HepG2 (cell line): Measurements from ENCODE around the gene MRNIP. TPM values are rescaled to one million over a fixed set of nuclear protein-coding genes. Genes with fewer than 3 reads are reported as not detected.
A peak's percentile ranks its signal among the peaks of the same experiment; 100 is the strongest.

Experiments
- CHD2 ChIP-seq: IDR thresholded peaks from 2 replicates; pipeline ENCODE4 v1.6.1; 2011; ENCODE audit warnings: low read depth, low read length, improper control_type of control experiment
- FIP1L1 ChIP-seq: fragments of 200-400 bp; formaldehyde crosslinking; IDR thresholded peaks from 2 replicates; pipeline ENCODE4 v1.6.1; 2018; ENCODE audit warnings: low read depth, mild to moderate bottlenecking, low read length, moderate library complexity, borderline replicate concordance; ENCODE audit not compliant: insufficient read depth
- FOSL2 ChIP-seq: sonication (generic); formaldehyde crosslinking; IDR thresholded peaks from 2 replicates; pipeline ENCODE4 v1.4.0; 2020; ENCODE audit warnings: missing genetic modification reagents
- GPN1 ChIP-seq: sonication (generic); formaldehyde crosslinking; IDR thresholded peaks from 2 replicates; pipeline ENCODE4 v1.5.1; 2020; ENCODE audit warnings: missing genetic modification reagents, borderline replicate concordance
- JARID2 ChIP-seq: sonication (generic); formaldehyde crosslinking; IDR thresholded peaks from 2 replicates; pipeline ENCODE4 v1.8.1; 2023; ENCODE audit warnings: missing genetic modification reagents, inconsistent platforms; ENCODE audit not compliant: insufficient replicate concordance
- NFIC ChIP-seq: IDR thresholded peaks from 2 replicates; pipeline ENCODE4 v1.6.1; 2012; ENCODE audit warnings: mild to moderate bottlenecking, low read length, inconsistent platforms
- ZBTB39 ChIP-seq: sonication (generic); formaldehyde crosslinking; IDR thresholded peaks from 2 replicates; pipeline ENCODE4 v1.5.0; 2020; ENCODE audit warnings: missing genetic modification reagents
- ZMAT3 ChIP-seq: sonication (generic); formaldehyde crosslinking; conservative IDR thresholded peaks from 2 replicates; pipeline ENCODE4 v1.7.0; 2021; ENCODE audit warnings: missing genetic modification reagents
- ZNF570 ChIP-seq: sonication (generic); formaldehyde crosslinking; IDR thresholded peaks from 2 replicates; pipeline ENCODE4 v1.4.0; 2020; ENCODE audit warnings: mild to moderate bottlenecking, missing genetic modification reagents, borderline replicate concordance
- ZNF574 ChIP-seq: sonication (generic); formaldehyde crosslinking; IDR thresholded peaks from 2 replicates; pipeline ENCODE4 v1.4.0; 2020; ENCODE audit warnings: missing genetic modification reagents
- ZNF740 ChIP-seq: sonication (generic); formaldehyde crosslinking; IDR thresholded peaks from 2 replicates; pipeline ENCODE4 v1.4.0; 2020; ENCODE audit warnings: missing genetic modification reagents
- ZNF773 ChIP-seq: sonication (generic); formaldehyde crosslinking; IDR thresholded peaks from 2 replicates; pipeline ENCODE4 v1.4.0; 2020; ENCODE audit warnings: missing genetic modification reagents, borderline replicate concordance
- polyA plus RNA-seq, 8 experiments: library from polyadenylated mRNA; depleted of rRNA in 3 of 8; stranded (reverse) in 7 of 8; unstranded in 1 of 8; fragments of >200 nt; fragmentation: Illumina TruSeq in 4 of 8; extraction: Trizol in 4 of 8; gene quantifications; 2 replicates each; pipeline versions ENCODE4 v1.2.1 to v1.2.3, GENCODE V29; 2011 to 2016; ENCODE audit warnings: low read depth in 4 of 8, missing spikeins in 1 of 8, mixed read lengths in 1 of 8; ENCODE audit not compliant: insufficient read depth in 1 of 8
- total RNA-seq, 5 experiments: library from RNA; depleted of rRNA; stranded (reverse); fragments of >200 nt; fragmentation: Illumina TruSeq; extraction: Trizol; gene quantifications; 2 replicates each; pipeline ENCODE4 v1.2.3, GENCODE V29; 2016; ENCODE audit warnings: low read depth in 1 of 5
- TF ChIP-seq, protein P1 (sequence below): sonication (generic); formaldehyde crosslinking; conservative IDR thresholded peaks from 2 replicates; pipeline ENCODE4 v1.4.0; 2020; ENCODE audit warnings: missing genetic modification reagents
- TF ChIP-seq, protein P2 (sequence below): IDR thresholded peaks from 2 replicates; pipeline ENCODE4 v1.6.1; 2016; ENCODE audit warnings: missing genetic modification reagents, missing compliant biosample characterization
- TF ChIP-seq, protein P3 (sequence below): sonication (generic); formaldehyde crosslinking; IDR thresholded peaks from 2 replicates; pipeline ENCODE4 v1.4.0; 2020; ENCODE audit warnings: missing genetic modification reagents

Gene MRNIP
- total and polyA plus RNA-seq, 2 of the 13 experiments (the other 11 are each of a cell fraction or from before 2014, with no cell fraction given), result 15.5 to 34.1 TPM

DNA sequence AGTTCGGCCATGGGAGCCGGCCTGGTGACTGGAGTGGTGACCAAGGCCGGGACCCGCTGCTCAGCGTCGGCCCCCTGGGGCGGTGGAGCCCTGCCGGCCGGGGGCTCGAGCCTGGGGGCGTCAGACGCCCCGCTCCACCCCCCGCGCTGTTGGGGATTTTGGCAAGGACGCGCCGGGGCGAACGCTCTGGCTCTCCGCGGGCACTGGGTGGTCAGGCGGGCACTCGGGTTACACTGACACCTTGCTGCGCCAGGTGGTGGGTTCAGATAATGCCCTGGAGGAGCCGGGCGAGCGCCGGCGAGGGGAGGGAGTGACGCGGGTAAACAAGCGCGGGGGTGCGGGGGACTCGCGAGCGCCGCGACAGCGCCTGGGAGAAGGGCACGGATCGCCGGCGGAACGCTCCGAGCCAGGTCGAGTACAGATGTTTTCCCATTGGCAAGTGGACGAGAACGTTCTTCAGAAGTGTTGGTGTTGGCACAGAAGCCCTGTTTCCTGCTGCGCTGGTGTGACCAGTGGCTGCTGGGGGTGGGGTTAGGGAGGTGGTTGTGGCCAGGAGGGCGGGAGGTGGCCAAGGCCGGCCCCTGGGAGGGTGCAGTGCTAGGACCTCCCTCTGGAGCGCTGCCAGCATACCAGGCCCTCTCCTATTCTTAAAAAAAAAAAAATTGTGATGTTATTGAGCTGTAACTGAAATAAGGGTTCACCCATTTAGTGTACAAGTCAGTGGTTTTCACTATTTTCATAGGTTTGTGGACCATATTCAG, 37.1 kb downstream of the MRNIP start (continued):
- TF ChIP-seq, protein P1, sequence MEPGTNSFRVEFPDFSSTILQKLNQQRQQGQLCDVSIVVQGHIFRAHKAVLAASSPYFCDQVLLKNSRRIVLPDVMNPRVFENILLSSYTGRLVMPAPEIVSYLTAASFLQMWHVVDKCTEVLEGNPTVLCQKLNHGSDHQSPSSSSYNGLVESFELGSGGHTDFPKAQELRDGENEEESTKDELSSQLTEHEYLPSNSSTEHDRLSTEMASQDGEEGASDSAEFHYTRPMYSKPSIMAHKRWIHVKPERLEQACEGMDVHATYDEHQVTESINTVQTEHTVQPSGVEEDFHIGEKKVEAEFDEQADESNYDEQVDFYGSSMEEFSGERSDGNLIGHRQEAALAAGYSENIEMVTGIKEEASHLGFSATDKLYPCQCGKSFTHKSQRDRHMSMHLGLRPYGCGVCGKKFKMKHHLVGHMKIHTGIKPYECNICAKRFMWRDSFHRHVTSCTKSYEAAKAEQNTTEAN, result no peak
- TF ChIP-seq ZMAT3, result 0 out of 2 replicates have a peak, but pooled peaks have one; percentile 40
- TF ChIP-seq ZNF740 (CRISPR knock-in tag), result 0 out of 2 replicates have a peak, but pooled peaks have one; percentile 28
- peak; percentile 58; the same call in 1 of the 2 replicates for TF ChIP-seq ZBTB39 (CRISPR knock-in tag)
- no peak for TF ChIP-seq GPN1 (CRISPR knock-in tag)
- TF ChIP-seq, protein P2, sequence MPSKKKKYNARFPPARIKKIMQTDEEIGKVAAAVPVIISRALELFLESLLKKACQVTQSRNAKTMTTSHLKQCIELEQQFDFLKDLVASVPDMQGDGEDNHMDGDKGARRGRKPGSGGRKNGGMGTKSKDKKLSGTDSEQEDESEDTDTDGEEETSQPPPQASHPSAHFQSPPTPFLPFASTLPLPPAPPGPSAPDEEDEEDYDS, result peak; percentile 93
- TF ChIP-seq FIP1L1, result 0 out of 2 replicates have a peak, but pooled peaks have one; percentile 52
- no peak for TF ChIP-seq NFIC
- TF ChIP-seq ZNF773 (CRISPR knock-in tag), result no peak
- TF ChIP-seq JARID2 (CRISPR knock-in tag), result no peak
- TF ChIP-seq, protein P3, sequence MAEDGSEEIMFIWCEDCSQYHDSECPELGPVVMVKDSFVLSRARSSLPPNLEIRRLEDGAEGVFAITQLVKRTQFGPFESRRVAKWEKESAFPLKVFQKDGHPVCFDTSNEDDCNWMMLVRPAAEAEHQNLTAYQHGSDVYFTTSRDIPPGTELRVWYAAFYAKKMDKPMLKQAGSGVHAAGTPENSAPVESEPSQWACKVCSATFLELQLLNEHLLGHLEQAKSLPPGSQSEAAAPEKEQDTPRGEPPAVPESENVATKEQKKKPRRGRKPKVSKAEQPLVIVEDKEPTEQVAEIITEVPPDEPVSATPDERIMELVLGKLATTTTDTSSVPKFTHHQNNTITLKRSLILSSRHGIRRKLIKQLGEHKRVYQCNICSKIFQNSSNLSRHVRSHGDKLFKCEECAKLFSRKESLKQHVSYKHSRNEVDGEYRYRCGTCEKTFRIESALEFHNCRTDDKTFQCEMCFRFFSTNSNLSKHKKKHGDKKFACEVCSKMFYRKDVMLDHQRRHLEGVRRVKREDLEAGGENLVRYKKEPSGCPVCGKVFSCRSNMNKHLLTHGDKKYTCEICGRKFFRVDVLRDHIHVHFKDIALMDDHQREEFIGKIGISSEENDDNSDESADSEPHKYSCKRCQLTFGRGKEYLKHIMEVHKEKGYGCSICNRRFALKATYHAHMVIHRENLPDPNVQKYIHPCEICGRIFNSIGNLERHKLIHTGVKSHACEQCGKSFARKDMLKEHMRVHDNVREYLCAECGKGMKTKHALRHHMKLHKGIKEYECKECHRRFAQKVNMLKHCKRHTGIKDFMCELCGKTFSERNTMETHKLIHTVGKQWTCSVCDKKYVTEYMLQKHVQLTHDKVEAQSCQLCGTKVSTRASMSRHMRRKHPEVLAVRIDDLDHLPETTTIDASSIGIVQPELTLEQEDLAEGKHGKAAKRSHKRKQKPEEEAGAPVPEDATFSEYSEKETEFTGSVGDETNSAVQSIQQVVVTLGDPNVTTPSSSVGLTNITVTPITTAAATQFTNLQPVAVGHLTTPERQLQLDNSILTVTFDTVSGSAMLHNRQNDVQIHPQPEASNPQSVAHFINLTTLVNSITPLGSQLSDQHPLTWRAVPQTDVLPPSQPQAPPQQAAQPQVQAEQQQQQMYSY (CRISPR knock-in tag), result 0 out of 2 replicates have a peak, but pooled peaks have one; percentile 36
- TF ChIP-seq ZNF574 (CRISPR knock-in tag), result peak; percentile 58; the same call in 1 of the 2 replicates
- 0 out of 2 replicates have a peak, but pooled peaks have one; percentile 5 for TF ChIP-seq FOSL2 (CRISPR knock-in tag)
- no peak for TF ChIP-seq ZNF570
- TF ChIP-seq CHD2, result peak; percentile 46; the same call in 1 of the 2 replicates
